Panc1 (cell line): Measurements from ENCODE around the gene RPH3AL. TPM values are rescaled to one million over a fixed set of nuclear protein-coding genes. Genes with fewer than 3 reads are reported as not detected.

Experiments used
- ATAC-seq: fragments of 200-7000 bp; cut with Tn5 transposase; 2 replicates; pipeline ENCODE4 v1.9.1; 2020; ENCODE audit warnings: mild to moderate bottlenecking, moderate library complexity
- BruUV-seq: library from RNA; stranded (reverse); fragments of 400-500 nt; replicated peaks from 2 replicates; lab custom pipeline; 2021; lab: Mats Ljungman, UMichigan
- CTCF ChIA-PET: fragments of 300-600 bp; sonication (Branson Sonifier 250); formaldehyde crosslinking; loops from one replicate; lab custom pipeline; 2022; ENCODE audit warnings: antibody characterized with exemption; lab: Charles Lee
- POLR2A ChIA-PET: fragments of 300-600 bp; sonication (Branson Sonifier 250); formaldehyde crosslinking; loops from one replicate; lab custom pipeline; 2022; ENCODE audit warnings: antibody characterized with exemption; lab: Charles Lee
- DNase-seq: peaks from one replicate; pipeline ENCODE4 v3.0.0-alpha.2; 2010; ENCODE audit warnings: low read depth, low spot score
- H3K27ac ChIP-seq: 2 replicates; pipeline ENCODE4 v1.5.1; 2011; ENCODE audit warnings: mild to moderate bottlenecking, low read length, inconsistent platforms
- H3K27me3 ChIP-seq: fragments of 200-500 bp; sonication (Bioruptor generic); 2 replicates; pipeline ENCODE4 v1.6.0; 2014; ENCODE audit warnings: low read length, inconsistent platforms; ENCODE audit not compliant: control insufficient read depth, insufficient read depth
- H3K36me3 ChIP-seq: fragments of 200-500 bp; sonication (Bioruptor generic); 2 replicates; pipeline ENCODE4 v1.5.1; 2014; ENCODE audit warnings: inconsistent platforms, mild to moderate bottlenecking, low read length, moderate library complexity; ENCODE audit not compliant: control insufficient read depth, insufficient read depth
- H3K4me1 ChIP-seq: 2 replicates; pipeline ENCODE4 v1.5.1; 2011; ENCODE audit warnings: inconsistent platforms, mild to moderate bottlenecking, low read length, moderate library complexity; ENCODE audit not compliant: control insufficient read depth, insufficient read depth
- H3K4me3 ChIP-seq, 2 experiments: 2 replicates each; pipeline ENCODE4 v1.5.1; 2011 to 2012; ENCODE audit warnings: low read depth in 2 of 2, low read length in 2 of 2, mild to moderate bottlenecking in 2 of 2, inconsistent platforms in 1 of 2, moderate library complexity in 1 of 2
- H3K9me3 ChIP-seq: fragments of 200-500 bp; sonication (Bioruptor generic); 2 replicates; pipeline ENCODE4 v1.5.1; 2014; ENCODE audit warnings: low read depth, mild to moderate bottlenecking, inconsistent platforms, low read length, moderate library complexity; ENCODE audit not compliant: control insufficient read depth, insufficient read depth
- CTCF ChIP-seq: fragments of 450-650 bp; IDR thresholded peaks from 2 replicates; pipeline ENCODE4 v1.5.1; 2017; ENCODE audit warnings: mild to moderate bottlenecking
- POLR2AphosphoS5 ChIP-seq: IDR thresholded peaks from 2 replicates; pipeline ENCODE4 v1.6.1; 2012; ENCODE audit warnings: mild to moderate bottlenecking, low read depth, low read length, moderate library complexity
- REST ChIP-seq, 2 experiments: IDR thresholded peaks; 2 replicates each; pipeline ENCODE4 v1.6.1; 2011 to 2012; ENCODE audit warnings: low read depth in 2 of 2, control low read depth in 1 of 2, low read length in 1 of 2, mild to moderate bottlenecking in 1 of 2, moderate library complexity in 1 of 2; ENCODE audit not compliant: insufficient read depth in 1 of 2
- SIN3A ChIP-seq: IDR thresholded peaks from 2 replicates; pipeline ENCODE4 v1.6.1; 2012; ENCODE audit warnings: low read depth, mild to moderate bottlenecking, low read length, moderate library complexity, borderline replicate concordance; ENCODE audit not compliant: insufficient read depth
- TCF7L2 ChIP-seq: IDR thresholded peaks from 2 replicates; pipeline ENCODE4 v1.6.1; 2011; ENCODE audit warnings: mild to moderate bottlenecking, low read depth, low read length, inconsistent platforms
- in situ Hi-C: cut with HindIII; loops from 2 replicates; pipeline ENCODE4 v1.10.0; 2016; ENCODE audit warnings: low sequenced_read_pairs, low pct_unique_long_range_greater_than_20kb
- intact Hi-C: fragments of 100-400 bp; cut with micrococcal nuclease; formaldehyde crosslinking; loops from one replicate; pipeline ENCODE4 v1.10.0; 2022; ENCODE audit not compliant: unreplicated experiment
- total RNA-seq: library from RNA; stranded (reverse); gene quantifications from one replicate; pipeline ENCODE4 v1.2.1, GENCODE V29; 2021; ENCODE audit not compliant: unreplicated experiment

RPH3AL gene
- total RNA-seq, 1 experiment from 2014 or later: 2.2 TPM

DNA sequence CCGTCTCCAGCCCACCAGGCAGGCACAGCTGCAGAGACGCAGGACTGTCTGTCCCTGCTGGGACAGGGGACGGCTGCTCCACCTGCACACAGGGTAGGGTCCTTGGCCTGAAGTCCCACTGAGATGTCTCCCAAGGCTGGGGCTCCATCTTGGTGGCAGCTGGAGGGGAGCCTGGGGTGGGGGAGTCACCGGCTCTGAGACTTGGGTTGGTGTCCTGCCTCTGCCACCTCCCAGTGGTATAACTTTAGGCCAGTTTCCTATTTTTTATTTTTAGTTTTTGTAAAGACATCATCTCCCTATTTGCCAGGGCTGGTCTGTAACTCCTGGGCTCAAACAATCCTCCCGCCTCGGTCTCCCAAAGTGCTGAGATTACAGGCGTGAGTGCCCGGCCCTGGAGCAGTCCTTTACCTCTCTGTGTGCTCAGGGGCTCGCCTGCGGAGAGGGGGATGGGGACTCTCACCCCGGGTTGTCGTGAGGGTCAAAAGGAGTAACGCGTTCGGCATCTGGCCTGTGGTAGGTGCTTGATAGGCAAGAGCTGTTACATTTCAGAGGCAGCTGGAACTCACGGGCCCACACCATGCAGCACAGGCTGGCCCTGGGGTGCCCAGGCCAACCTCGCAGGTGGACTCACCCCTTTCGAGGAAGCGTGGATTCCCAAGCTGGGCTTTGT is 124.5 kb downstream of the RPH3AL start:
- in situ Hi-C loops (no loop called here), intact Hi-C loops (no loop called here)
- DNase-seq: no peak
- Histone ChIP-seq H3K27ac (no peak overlapping the region), H3K36me3 (no peaks in the 10 kb centered on the region), H3K4me3 (no peak overlapping the region), H3K4me1 (no peaks in the 10 kb centered on the region), H3K27me3 (no peaks in the 10 kb centered on the region), H3K9me3 (no peaks in the 10 kb centered on the region)
- POLR2A ChIA-PET: no interaction called here
- CTCF ChIA-PET: no interaction called here
- ATAC-seq: no peak
- no TSS peak for BruUV-seq
- no peak for TF ChIP-seq REST (IDR thresholded peaks at IDR 0.05; ENCODE audit: insufficient read depth in 1 of 2, low read depth in 2 of 2, low read length in 1 of 2)
- no peak for TF ChIP-seq POLR2AphosphoS5
- TF ChIP-seq SIN3A: no peak
- TF ChIP-seq CTCF: no peak
- TF ChIP-seq TCF7L2: no peak

GRCh38 chr17:227078-227945 is 125.3 kb downstream of the RPH3AL start:
- ATAC-seq (no peak), DNase-seq (no peak)
- BruUV-seq: no TSS peak
- Histone ChIP-seq H3K27me3 (no peaks in the 10 kb centered on the region), H3K4me1 (no peaks in the 10 kb centered on the region), H3K4me3 (no peak overlapping the region), H3K27ac (no peak overlapping the region), H3K9me3 (no peaks in the 10 kb centered on the region), H3K36me3 (no peaks in the 10 kb centered on the region)
- intact Hi-C loops: no loop called here
- TF ChIP-seq REST (IDR thresholded peaks at IDR 0.05; ENCODE audit: insufficient read depth in 1 of 2, low read depth in 2 of 2, low read length in 1 of 2): no peak
- TF ChIP-seq SIN3A: no peak
- TF ChIP-seq POLR2AphosphoS5: no peak
- TF ChIP-seq CTCF: no peak
- no peak for TF ChIP-seq TCF7L2
- CTCF ChIA-PET: no interaction called here
- in situ Hi-C loops: no loop called here
- POLR2A ChIA-PET: no interaction called here
